Type B pancreatic cell (in vitro differentiated cells): ENCODE results near the gene MSI2. TPM values are rescaled to one million over a fixed set of nuclear protein-coding genes. Genes with fewer than 3 reads are reported as not detected.
A peak's percentile ranks its signal among the peaks of the same experiment; 100 is the strongest.

Experiments
- DNase-seq: peaks from one replicate; pipeline ENCODE4 v3.0.0; 2021; ENCODE audit warnings: mixed read lengths; ENCODE audit not compliant: unreplicated experiment; ENCODE audit errors: extremely low spot score
- H3K27ac Mint-ChIP-seq: 2 replicates; pipeline ENCODE4 v1.8.0; 2021; ENCODE audit warnings: mild to moderate bottlenecking, mixed read lengths
- H3K27me3 Mint-ChIP-seq: 2 replicates; pipeline ENCODE4 v1.8.0; 2021; ENCODE audit warnings: mixed read lengths
- H3K36me3 Mint-ChIP-seq: 2 replicates; pipeline ENCODE4 v1.8.0; 2021; ENCODE audit warnings: mixed read lengths
- H3K4me1 Mint-ChIP-seq: one replicate; pipeline ENCODE4 v1.8.0; 2021; ENCODE audit warnings: mixed read lengths; ENCODE audit not compliant: unreplicated experiment
- H3K4me3 Mint-ChIP-seq: 2 replicates; pipeline ENCODE4 v1.8.0; 2021; ENCODE audit warnings: mild to moderate bottlenecking, mixed read lengths
- H3K9me3 Mint-ChIP-seq: 2 replicates; pipeline ENCODE4 v1.8.0; 2021; ENCODE audit warnings: mixed read lengths
- CTCF ChIP-seq: fragments of 200-600 bp; sonication (generic); conservative IDR thresholded peaks from 2 replicates; pipeline ENCODE4 v1.5.0; 2021; ENCODE audit warnings: antibody characterized with exemption, mild to moderate bottlenecking
- total RNA-seq: library from RNA; stranded (reverse); gene quantifications from 2 replicates; pipeline ENCODE4 v1.2.1, GENCODE V29; 2021; ENCODE audit warnings: low replicate concordance

MSI2 gene
- total RNA-seq, 1 donor from 2014 or later: 158 TPM

- Mint-ChIP-seq H3K27me3 (no peaks in the 10 kb centered on the region), H3K36me3 (peaks cover 36% of the 10 kb centered on the region), H3K4me1 (peaks cover 68% of the 10 kb centered on the region), H3K27ac (peak overlapping the region; percentile 19), H3K9me3 (no peaks in the 10 kb centered on the region), H3K4me3 (peak overlapping the region; percentile 48)
- TF ChIP-seq CTCF: no peak
- no peak for DNase-seq
Observed at GRCh38 chr17:57282296-57282695, 26.0 kb downstream of the MSI2 start.

- DNase-seq: no peak
- Mint-ChIP-seq H3K27me3 (no peaks in the 10 kb centered on the region), H3K36me3 (peaks cover 32% of the 10 kb centered on the region), H3K27ac (peak overlapping the region; percentile 19), H3K9me3 (no peaks in the 10 kb centered on the region), H3K4me1 (peaks cover 75% of the 10 kb centered on the region), H3K4me3 (peak overlapping the region; percentile 65)
- TF ChIP-seq CTCF: no peak
Observed at GRCh38 chr17:57283203-57283971, 27.1 kb downstream of the MSI2 start.

- Mint-ChIP-seq H3K27ac (peak overlapping the region; percentile 4), H3K27me3 (no peaks in the 10 kb centered on the region), H3K36me3 (peaks cover 27% of the 10 kb centered on the region), H3K4me1 (peaks cover 83% of the 10 kb centered on the region), H3K9me3 (no peaks in the 10 kb centered on the region), H3K4me3 (peak overlapping the region; percentile 74)
- no peak for TF ChIP-seq CTCF
- DNase-seq: no peak
Observed at GRCh38 chr17:57284583-57284982, 28.3 kb downstream of the MSI2 start.

GRCh38 chr17:57284984-57285646, 28.8 kb downstream of the MSI2 start:
- Mint-ChIP-seq H3K27me3 (no peaks in the 10 kb centered on the region), H3K9me3 (no peaks in the 10 kb centered on the region), H3K36me3 (peaks cover 27% of the 10 kb centered on the region), H3K27ac (peak overlapping the region; percentile 4), H3K4me3 (peak overlapping the region; percentile 74), H3K4me1 (peaks cover 83% of the 10 kb centered on the region)
- DNase-seq: no peak
- no peak for TF ChIP-seq CTCF

- no peak for DNase-seq
- no peak for TF ChIP-seq CTCF
- Mint-ChIP-seq H3K9me3 (no peaks in the 10 kb centered on the region), H3K27me3 (no peaks in the 10 kb centered on the region), H3K27ac (peak overlapping the region; percentile 4), H3K36me3 (peaks cover 25% of the 10 kb centered on the region), H3K4me3 (peak overlapping the region; percentile 74), H3K4me1 (peaks cover 82% of the 10 kb centered on the region)
Observed at GRCh38 chr17:57285701-57286100, 29.4 kb downstream of the MSI2 start.
